ENCODE data around the gene LIPC.

- TF ChIP-seq NFIC (IDR thresholded peaks at IDR 0.05; ENCODE audit: borderline replicate concordance) (no peak), SMC3 (IDR thresholded peaks at IDR 0.05; ENCODE audit: low read depth, low read length) (no peak), EP300 (IDR thresholded peaks at IDR 0.05; ENCODE audit: borderline replicate concordance in 1 of 2, low read depth in 1 of 2, low read length in 1 of 2) (peak in 1 of 2 experiments; percentile 41; a peak in 1 of 4 replicates), CTCF (IDR thresholded peaks at IDR 0.05) (no peak), TEAD4 (IDR thresholded peaks at IDR 0.05; ENCODE audit: borderline replicate concordance, insufficient read depth) (no peak), GABPA (IDR thresholded peaks at IDR 0.05; ENCODE audit: low read depth) (no peak), POLR2AphosphoS5 (IDR thresholded peaks at IDR 0.05; ENCODE audit: low read depth, low read length) (no peak), RCOR1 (IDR thresholded peaks at IDR 0.05; ENCODE audit: low read length) (no peak), YY1 (IDR thresholded peaks at IDR 0.05; ENCODE audit: low read depth) (no peak), PBX3 (IDR thresholded peaks at IDR 0.05) (no peak), RXRA (IDR thresholded peaks at IDR 0.05; ENCODE audit: borderline replicate concordance, low read depth) (no peak), MXI1 (IDR thresholded peaks at IDR 0.05; ENCODE audit: low read depth, low read length) (no peak)
These were observed 133.2 kb downstream of the LIPC start for GRCh38 chr15:58564981-58565380.
